ENCODE results near the gene CNTN1. TPM values are rescaled to one million over a fixed set of nuclear protein-coding genes. Genes with fewer than 3 reads are reported as not detected.

The CNTN1 gene
- total RNA-seq, 1 experiment from 2014 or later = 3.0 TPM

- TF ChIP-seq SP1 (IDR thresholded peaks at IDR 0.05; ENCODE audit: low read depth) (no peak), ELF1 (IDR thresholded peaks at IDR 0.05; ENCODE audit: borderline replicate concordance, low read depth) (no peak)
Measured at GRCh38 chr12:40992674-40993073, 300.4 kb downstream of the CNTN1 start (continued).

GRCh38 chr12:40993158-40993557, 300.9 kb downstream of the CNTN1 start:
- TF ChIP-seq RAD21 (IDR thresholded peaks at IDR 0.05; ENCODE audit: low read depth) (no peak), EGR1 (IDR thresholded peaks at IDR 0.05; ENCODE audit: low read depth) (no peak), YY1 (IDR thresholded peaks at IDR 0.05; ENCODE audit: extremely low read depth, insufficient replicate concordance, low read depth, low read length) (no peak)
- RAD21 ChIA-PET (ENCODE audit: low non-redundant PET in 1 of 2, low total read pairs in 2 of 2, uncharacterized antibody in 2 of 2, unreplicated experiment in 2 of 2) = no interaction called here
- H3K9ac ChIP-seq (ENCODE audit: low read length) = no peak overlapping the region
- no TSS peak for BruUV-seq (replicated peaks)
- intact Hi-C loops (cut with micrococcal nuclease) = no loop called here
- no peak overlapping the region for H2AFZ ChIP-seq (ENCODE audit: low read depth, low read length, poor library complexity, severe bottlenecking)
- H3K9me2 ChIP-seq (ENCODE audit: insufficient read depth) = no peaks in the 10 kb centered on the region
- no peak overlapping the region for H3K4me2 ChIP-seq (ENCODE audit: low read length)
- DNase-seq (ENCODE audit: low read depth, low spot score) (no peak), ATAC-seq (no peak)
- no peak overlapping the region for H3K27ac ChIP-seq (ENCODE audit: low read depth, low read length)
- no peaks in the 10 kb centered on the region for H3K9me3 ChIP-seq (ENCODE audit: control insufficient read depth in 1 of 2, insufficient read depth in 1 of 2, low read depth in 1 of 2, low read length in 2 of 2)
- H3K36me3 ChIP-seq (ENCODE audit: control insufficient read depth in 1 of 2, insufficient read depth in 2 of 2, low read length in 2 of 2) = no peaks in the 10 kb centered on the region
- POLR2A ChIA-PET = no interaction called here
- no peaks in the 10 kb centered on the region for H4K20me1 ChIP-seq (ENCODE audit: insufficient read depth)
- CTCF ChIA-PET = no interaction called here
- no peak overlapping the region for H3K4me3 ChIP-seq (replicated peaks in 1 of 2; ENCODE audit: low read depth in 1 of 2, low read length in 2 of 2)
- no peaks in the 10 kb centered on the region for H3K27me3 ChIP-seq (ENCODE audit: insufficient read depth, low read length)
- no peaks in the 10 kb centered on the region for H3K79me2 ChIP-seq (ENCODE audit: insufficient read depth, low read length)
- H3K4me1 ChIP-seq (ENCODE audit: control insufficient read depth in 1 of 2, insufficient read depth in 2 of 2, low read length in 2 of 2) = no peaks in the 10 kb centered on the region

- no TSS peak for BruUV-seq (replicated peaks)
- no peaks in the 10 kb centered on the region for H3K9me2 ChIP-seq (ENCODE audit: insufficient read depth)
- ATAC-seq (no peak), DNase-seq (ENCODE audit: low read depth, low spot score) (no peak)
- no peak overlapping the region for H3K27ac ChIP-seq (ENCODE audit: low read depth, low read length)
- intact Hi-C loops (cut with micrococcal nuclease) = no loop called here
- H3K79me2 ChIP-seq (ENCODE audit: insufficient read depth, low read length) = no peaks in the 10 kb centered on the region
- no peak overlapping the region for H3K4me3 ChIP-seq (replicated peaks in 1 of 2; ENCODE audit: low read depth in 1 of 2, low read length in 2 of 2)
- TF ChIP-seq JUND (IDR thresholded peaks at IDR 0.05) = no peak
- no peak for TF ChIP-seq SP1 (IDR thresholded peaks at IDR 0.05; ENCODE audit: low read depth)
- no peak for TF ChIP-seq EZH2 (IDR thresholded peaks at IDR 0.05)
- TF ChIP-seq ELF1 (IDR thresholded peaks at IDR 0.05; ENCODE audit: borderline replicate concordance, low read depth) = no peak
- TF ChIP-seq POLR2A (IDR thresholded peaks at IDR 0.05; ENCODE audit: borderline replicate concordance, extremely low read depth, insufficient read depth, insufficient read length) = no peak
- no peak for TF ChIP-seq MAX (IDR thresholded peaks at IDR 0.05)
- TF ChIP-seq TCF7L2 (IDR thresholded peaks at IDR 0.05; ENCODE audit: borderline replicate concordance, extremely low read depth, insufficient read depth, insufficient read length) = no peak
- H3K36me3 ChIP-seq (ENCODE audit: control insufficient read depth in 1 of 2, insufficient read depth in 2 of 2, low read length in 2 of 2) = no peaks in the 10 kb centered on the region
- ChIA-PET POLR2A (interaction anchor here (0.7 kb wide), 1 partner anchor 1037 kb away, joined by 3 read pairs; no protein-coding TSS in a partner anchor), CTCF (no interaction called here), RAD21 (ENCODE audit: low non-redundant PET in 1 of 2, low total read pairs in 2 of 2, uncharacterized antibody in 2 of 2, unreplicated experiment in 2 of 2) (no interaction called here)
- H2AFZ ChIP-seq (ENCODE audit: low read depth, low read length, poor library complexity, severe bottlenecking) = no peak overlapping the region
- no peak overlapping the region for H3K4me2 ChIP-seq (ENCODE audit: low read length)
- no peaks in the 10 kb centered on the region for H3K9me3 ChIP-seq (ENCODE audit: control insufficient read depth in 1 of 2, insufficient read depth in 1 of 2, low read depth in 1 of 2, low read length in 2 of 2)
- H3K4me1 ChIP-seq (ENCODE audit: control insufficient read depth in 1 of 2, insufficient read depth in 2 of 2, low read length in 2 of 2) = no peaks in the 10 kb centered on the region
- H3K9ac ChIP-seq (ENCODE audit: low read length) = no peak overlapping the region
- H3K27me3 ChIP-seq (ENCODE audit: insufficient read depth, low read length) = no peaks in the 10 kb centered on the region
- no peaks in the 10 kb centered on the region for H4K20me1 ChIP-seq (ENCODE audit: insufficient read depth)
Measured at GRCh38 chr12:40996091-40996490, 303.9 kb downstream of the CNTN1 start.

All from HCT116 (cell line).